SK-N-DZ (cell line): ENCODE results near the gene SLC39A11.

Experiments
- DNase-seq: peaks from one replicate; pipeline ENCODE4 v3.0.0-alpha.2; 2015; ENCODE audit warnings: low spot score

SLC39A11 gene

GRCh38 chr17:72876413-72876812, 216.1 kb downstream of the SLC39A11 start:
- DNase-seq, result no peak

GRCh38 chr17:72875361-72875760, 217.1 kb downstream of the SLC39A11 start:
- no peak for DNase-seq

- DNase-seq, result no peak
Observed at GRCh38 chr17:72872396-72872795, 220.1 kb downstream of the SLC39A11 start.

GRCh38 chr17:72870367-72870985, 222.0 kb downstream of the SLC39A11 start:
- DNase-seq, result no peak

- DNase-seq, result no peak
Observed at GRCh38 chr17:72869630-72870029, 222.9 kb downstream of the SLC39A11 start.

GRCh38 chr17:72865954-72866353, 226.5 kb downstream of the SLC39A11 start:
- no peak for DNase-seq

GRCh38 chr17:72863526-72864211, 228.8 kb downstream of the SLC39A11 start:
- DNase-seq, result peak; percentile 33

GRCh38 chr17:72862276-72862999, 230.1 kb downstream of the SLC39A11 start:
- no peak for DNase-seq

GRCh38 chr17:72861811-72862210, 230.7 kb downstream of the SLC39A11 start:
- DNase-seq, result no peak

GRCh38 chr17:72860778-72861177, 231.7 kb downstream of the SLC39A11 start:
- DNase-seq, result no peak

GRCh38 chr17:72858826-72859495, 233.5 kb downstream of the SLC39A11 start:
- DNase-seq, result no peak

GRCh38 chr17:72853440-72854415, 238.8 kb downstream of the SLC39A11 start:
- no peak for DNase-seq

GRCh38 chr17:72852277-72852938, 240.1 kb downstream of the SLC39A11 start:
- no peak for DNase-seq

GRCh38 chr17:72850410-72851118, 241.9 kb downstream of the SLC39A11 start:
- no peak for DNase-seq

- DNase-seq, result no peak
Observed at GRCh38 chr17:72846399-72846798, 246.1 kb downstream of the SLC39A11 start.

- no peak for DNase-seq
Observed at GRCh38 chr17:72843591-72843990, 248.9 kb downstream of the SLC39A11 start.

- no peak for DNase-seq
Observed at GRCh38 chr17:72840019-72840418, 252.5 kb downstream of the SLC39A11 start.

- DNase-seq, result no peak
Observed at GRCh38 chr17:72839131-72839725, 253.3 kb downstream of the SLC39A11 start.

- DNase-seq, result no peak
Observed at GRCh38 chr17:72838581-72838980, 253.9 kb downstream of the SLC39A11 start.
